ENCODE data around the gene ORC6. TPM values are rescaled to one million over a fixed set of nuclear protein-coding genes. Genes with fewer than 3 reads are reported as not detected.
A peak's percentile ranks its signal among the peaks of the same experiment; 100 is the strongest.

Gene ORC6
- total and polyA plus RNA-seq, 2 experiments from 2014 or later = 7.8 to 10.7 TPM

DNA sequence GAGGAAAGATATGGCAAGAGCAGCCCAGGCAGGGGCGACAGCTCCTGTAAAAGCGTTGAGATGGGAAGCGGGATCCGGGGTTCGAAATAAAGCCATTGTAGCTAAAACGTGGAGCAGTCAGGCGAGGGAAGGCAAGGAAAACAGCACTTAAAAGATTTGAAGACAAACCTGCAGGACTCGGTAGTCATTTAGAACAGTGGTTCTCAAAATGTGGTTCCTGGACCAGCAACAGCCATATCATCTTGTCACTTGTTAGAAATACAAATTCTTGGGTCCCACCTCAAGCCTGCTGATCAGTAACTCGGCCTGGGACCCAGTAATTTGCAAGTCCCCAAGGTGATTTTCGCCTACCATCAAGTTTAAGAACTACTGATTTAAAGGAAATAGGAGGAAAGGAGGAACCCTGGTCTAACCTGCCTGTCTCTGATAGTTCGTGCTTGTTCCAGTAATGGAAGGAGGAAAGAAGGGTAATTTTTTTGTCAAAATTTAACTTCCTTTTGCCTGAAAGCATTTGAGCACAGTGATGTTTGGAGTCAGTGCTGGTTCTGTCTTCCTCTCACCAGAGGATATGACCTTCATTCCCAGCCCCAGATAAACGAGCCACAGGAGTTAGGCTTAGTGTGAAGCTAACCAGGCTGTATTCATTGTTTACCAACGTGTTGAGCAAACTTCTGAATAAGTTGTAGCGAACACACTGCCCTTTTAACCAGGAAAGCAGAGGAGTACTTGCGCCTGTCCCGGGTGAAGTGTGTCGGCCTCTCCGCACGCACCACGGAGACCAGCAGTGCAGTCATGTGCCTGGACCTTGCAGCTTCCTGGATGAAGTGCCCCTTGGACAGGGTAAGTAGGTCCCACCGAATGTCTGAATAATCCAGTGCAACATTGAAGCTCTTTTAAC lies 1.1 kb downstream of the ORC6 start:
- peak overlapping the region; percentile 95 for H2AFZ ChIP-seq
- TF ChIP-seq EZH2phosphoT487 (IDR thresholded peaks at IDR 0.05; ENCODE audit: insufficient read depth, low read depth) = no peak
- TF ChIP-seq EZH2 (IDR thresholded peaks at IDR 0.05; ENCODE audit: insufficient read depth, poor library complexity, severe bottlenecking) = no peak
- peak; percentile 42 for DNase-seq
- peaks cover 18% of the 10 kb centered on the region for H3F3A ChIP-seq (ENCODE audit: insufficient read depth)
- H3K36me3 ChIP-seq (ENCODE audit: low read depth) = no peaks in the 10 kb centered on the region
- H3K79me2 ChIP-seq (ENCODE audit: insufficient read depth) = peaks cover 63% of the 10 kb centered on the region
- no peaks in the 10 kb centered on the region for H3K27me3 ChIP-seq (replicated peaks; ENCODE audit: insufficient read depth)
- H3K4me1 ChIP-seq (ENCODE audit: insufficient read depth) = peaks cover 29% of the 10 kb centered on the region
- peak overlapping the region; percentile 86 for H3K9ac ChIP-seq
- H3K4me2 ChIP-seq (ENCODE audit: unreplicated experiment) = peak overlapping the region; percentile 88
- H3K9me2 ChIP-seq (ENCODE audit: insufficient read depth) = no peaks in the 10 kb centered on the region
- H3K4me3 ChIP-seq = peak overlapping the region; percentile 94
- no peaks in the 10 kb centered on the region for H3K9me3 ChIP-seq (ENCODE audit: low read depth)
- in situ Hi-C loops (cut with MboI) = no loop called here
- H3K27ac ChIP-seq = peak overlapping the region; percentile 91
- peaks cover 13% of the 10 kb centered on the region; the same call in 1 of the 2 replicates for H4K20me1 ChIP-seq (ENCODE audit: insufficient read depth)
- WGBS, 2 experiments (ENCODE audit: low coverage in 1 of 2, low lambda C conversion rate in 2 of 2, missing lambda C conversion rate in 2 of 2) = 20 to 25% methylated on average over 21 of the region's 21 CpGs

DNA sequence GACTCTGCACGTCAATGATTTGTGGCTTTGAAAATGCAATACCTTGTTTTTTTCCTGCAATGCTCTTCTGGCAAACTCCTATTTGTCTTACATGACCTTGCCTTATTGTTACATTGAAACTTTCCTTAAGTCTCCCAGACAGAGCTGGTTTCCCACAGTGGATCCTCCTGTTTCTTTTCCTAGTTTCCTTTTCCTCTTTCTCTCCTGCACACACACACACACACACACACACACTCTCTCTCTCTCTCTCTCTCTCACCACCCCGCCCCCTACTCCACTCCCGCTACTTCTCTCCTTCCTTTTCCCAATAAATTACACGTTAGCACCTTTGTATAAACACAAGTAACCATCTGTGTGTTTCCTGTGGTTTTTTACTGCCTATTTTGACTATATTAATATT lies 2.3 kb downstream of the ORC6 start:
- Histone ChIP-seq H3K9ac (no peak overlapping the region), H3K36me3 (ENCODE audit: low read depth) (no peaks in the 10 kb centered on the region), H3K9me3 (ENCODE audit: low read depth) (no peaks in the 10 kb centered on the region), H3K27me3 (replicated peaks; ENCODE audit: insufficient read depth) (no peaks in the 10 kb centered on the region), H3K9me2 (ENCODE audit: insufficient read depth) (no peaks in the 10 kb centered on the region), H3K27ac (no peak overlapping the region), H2AFZ (0 out of 2 replicates have a peak overlapping the region, but pooled peaks have one; percentile 95), H3K4me1 (ENCODE audit: insufficient read depth) (peaks cover 23% of the 10 kb centered on the region), H4K20me1 (ENCODE audit: insufficient read depth) (peaks cover 12% of the 10 kb centered on the region; the same call in 1 of the 2 replicates), H3K4me3 (no peak overlapping the region), H3K4me2 (ENCODE audit: unreplicated experiment) (no peak overlapping the region), H3F3A (ENCODE audit: insufficient read depth) (peaks cover 18% of the 10 kb centered on the region), H3K79me2 (ENCODE audit: insufficient read depth) (peaks cover 51% of the 10 kb centered on the region)
- WGBS, 2 experiments (ENCODE audit: low coverage in 1 of 2, low lambda C conversion rate in 2 of 2, missing lambda C conversion rate in 2 of 2) = 97 to 98% methylated on average over 3 to 4 of the region's 4 CpGs
- in situ Hi-C loops (cut with MboI) = no loop called here
- no peak for TF ChIP-seq EZH2 (IDR thresholded peaks at IDR 0.05; ENCODE audit: insufficient read depth, poor library complexity, severe bottlenecking)
- no peak for TF ChIP-seq EZH2phosphoT487 (IDR thresholded peaks at IDR 0.05; ENCODE audit: insufficient read depth, low read depth)
- no peak for DNase-seq

DNA sequence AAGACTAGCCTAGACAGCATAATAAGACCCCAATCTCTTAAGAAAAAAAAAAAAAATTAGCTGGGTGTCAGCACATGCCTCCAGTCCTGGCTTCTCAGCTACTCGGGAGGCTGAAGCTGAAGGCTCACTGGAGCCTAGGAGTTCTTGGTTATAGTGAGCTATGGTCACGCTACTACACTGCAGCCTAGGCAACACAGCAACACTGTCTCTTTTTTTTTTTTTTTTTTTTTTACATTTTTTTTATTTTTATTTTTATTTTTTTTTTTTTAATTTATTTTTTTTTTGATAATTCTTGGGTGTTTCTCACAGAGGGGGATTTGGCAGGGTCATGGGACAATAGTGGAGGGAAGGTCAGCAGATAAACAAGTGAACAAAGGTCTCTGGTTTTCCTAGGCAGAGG lies 4.1 kb downstream of the ORC6 start:
- WGBS, 2 experiments (ENCODE audit: low coverage in 1 of 2, low lambda C conversion rate in 2 of 2, missing lambda C conversion rate in 2 of 2) = 94 to 98% methylated on average over 2 of the region's 2 CpGs
- Histone ChIP-seq H4K20me1 (ENCODE audit: insufficient read depth) (no peaks in the 10 kb centered on the region), H3K4me1 (ENCODE audit: insufficient read depth) (peaks cover 11% of the 10 kb centered on the region), H3K79me2 (ENCODE audit: insufficient read depth) (peaks cover 32% of the 10 kb centered on the region), H2AFZ (no peak overlapping the region), H3K9me2 (ENCODE audit: insufficient read depth) (no peaks in the 10 kb centered on the region), H3K27ac (no peak overlapping the region), H3K4me3 (no peak overlapping the region), H3K4me2 (ENCODE audit: unreplicated experiment) (no peak overlapping the region), H3F3A (ENCODE audit: insufficient read depth) (peaks cover 18% of the 10 kb centered on the region), H3K27me3 (replicated peaks; ENCODE audit: insufficient read depth) (no peaks in the 10 kb centered on the region), H3K9ac (no peak overlapping the region), H3K36me3 (ENCODE audit: low read depth) (no peaks in the 10 kb centered on the region), H3K9me3 (ENCODE audit: low read depth) (no peaks in the 10 kb centered on the region)
- DNase-seq = no peak
- no peak for TF ChIP-seq EZH2 (IDR thresholded peaks at IDR 0.05; ENCODE audit: insufficient read depth, poor library complexity, severe bottlenecking)
- in situ Hi-C loops (cut with MboI) = no loop called here

DNA sequence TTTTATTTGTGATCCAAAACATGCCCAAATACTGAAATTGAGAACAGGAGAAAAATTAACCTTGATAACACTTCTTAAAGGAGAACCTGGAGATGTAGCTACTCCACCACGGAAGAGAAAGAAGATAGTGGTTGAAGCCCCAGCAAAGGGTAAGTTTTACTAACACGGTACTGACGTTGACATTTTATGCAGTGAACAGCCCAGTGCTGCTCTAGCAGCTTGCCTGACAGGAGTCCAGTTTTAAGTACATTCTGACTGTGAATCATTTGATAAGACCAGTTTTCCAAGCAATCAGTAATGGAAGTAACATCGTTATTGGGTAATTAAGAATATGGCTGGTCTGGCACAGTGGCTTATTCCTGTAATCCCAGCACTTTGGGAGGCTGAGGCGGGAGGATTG lies 6.5 kb downstream of the ORC6 start:
- H3K4me1 ChIP-seq (ENCODE audit: insufficient read depth) = peaks cover 4% of the 10 kb centered on the region
- H3K9me3 ChIP-seq (ENCODE audit: low read depth) = no peaks in the 10 kb centered on the region
- no peak overlapping the region for H3K4me2 ChIP-seq (ENCODE audit: unreplicated experiment)
- no peak for TF ChIP-seq EZH2 (IDR thresholded peaks at IDR 0.05; ENCODE audit: insufficient read depth, poor library complexity, severe bottlenecking)
- TF ChIP-seq EZH2phosphoT487 (IDR thresholded peaks at IDR 0.05; ENCODE audit: insufficient read depth, low read depth) = no peak
- H4K20me1 ChIP-seq (ENCODE audit: insufficient read depth) = no peaks in the 10 kb centered on the region
- no peak overlapping the region for H2AFZ ChIP-seq
- peaks cover 23% of the 10 kb centered on the region for H3K79me2 ChIP-seq (ENCODE audit: insufficient read depth)
- no peaks in the 10 kb centered on the region for H3K9me2 ChIP-seq (ENCODE audit: insufficient read depth)
- no peak overlapping the region for H3K9ac ChIP-seq
- WGBS, 2 experiments (ENCODE audit: low coverage in 1 of 2, low lambda C conversion rate in 2 of 2, missing lambda C conversion rate in 2 of 2) = 90 to 92% methylated on average over 5 of the region's 5 CpGs
- no peak overlapping the region for H3K4me3 ChIP-seq
- in situ Hi-C loops (cut with MboI) = no loop called here
- no peak overlapping the region for H3K27ac ChIP-seq
- H3K36me3 ChIP-seq (ENCODE audit: low read depth) = no peaks in the 10 kb centered on the region
- no peaks in the 10 kb centered on the region for H3K27me3 ChIP-seq (replicated peaks; ENCODE audit: insufficient read depth)
- DNase-seq = no peak
- peaks cover 5% of the 10 kb centered on the region for H3F3A ChIP-seq (ENCODE audit: insufficient read depth)

Data from GM23248 (cell line).